WERI-Rb-1 (cell line): ENCODE measurements around the gene TMEM121.
"Not testable (repeated sequence)": the region's sequence is repeated elsewhere in the genome, so short reads cannot be mapped to it uniquely, and the experiment has no call there.

Experiments used
- DNase-seq: peaks from one replicate; pipeline ENCODE4 v3.0.0-alpha.2; 2020
- H3K27ac ChIP-seq: fragments of 250-450 bp; sonication (Bioruptor Pico); 2 replicates; pipeline ENCODE4 v1.5.1; 2020; ENCODE audit warnings: mild to moderate bottlenecking, moderate library complexity
- H3K27me3 ChIP-seq: fragments of 250-450 bp; sonication (Bioruptor Pico); 2 replicates; pipeline ENCODE4 v1.5.1; 2021; ENCODE audit warnings: mild to moderate bottlenecking, low read depth, moderate library complexity; ENCODE audit not compliant: insufficient read depth, severe bottlenecking
- H3K36me3 ChIP-seq: fragments of 250-450 bp; sonication (Bioruptor Pico); 2 replicates; pipeline ENCODE4 v1.5.1; 2020; ENCODE audit warnings: mild to moderate bottlenecking, moderate library complexity
- H3K4me3 ChIP-seq: 2 replicates; pipeline ENCODE4 v1.5.1; 2011; ENCODE audit warnings: low read depth, mild to moderate bottlenecking, control low read depth, low read length
- H3K9me3 ChIP-seq: fragments of 250-450 bp; sonication (Bioruptor Pico); 2 replicates; pipeline ENCODE4 v1.5.1; 2021; ENCODE audit warnings: mild to moderate bottlenecking, moderate library complexity; ENCODE audit not compliant: severe bottlenecking
- CTCF ChIP-seq: IDR thresholded peaks from 2 replicates; pipeline ENCODE4 v1.5.1; 2011; ENCODE audit warnings: low read depth, mild to moderate bottlenecking, control low read depth, inconsistent platforms, low read length

The TMEM121 gene

GRCh38 chr14:105562713-105563346 lies 36.4 kb downstream of the TMEM121 start:
- TF ChIP-seq CTCF: no peak
- H3K9me3 ChIP-seq: no peaks in the 10 kb centered on the region

GRCh38 chr14:105563347-105563737 lies 37.0 kb downstream of the TMEM121 start:
- Histone ChIP-seq H3K9me3 (no peaks in the 10 kb centered on the region), H3K4me3 (no peak overlapping the region), H3K27me3 (no peaks in the 10 kb centered on the region), H3K36me3 (no peaks in the 10 kb centered on the region), H3K27ac (no peak overlapping the region)
- DNase-seq: no peak
- TF ChIP-seq CTCF: no peak

More at GRCh38 chr14:105562713-105563346, 36.4 kb downstream of the TMEM121 start:
- H3K36me3 ChIP-seq: no peaks in the 10 kb centered on the region
- no peak overlapping the region for H3K27ac ChIP-seq
- no peak overlapping the region for H3K4me3 ChIP-seq
- DNase-seq: no peak
- no peaks in the 10 kb centered on the region for H3K27me3 ChIP-seq

GRCh38 chr14:105564536-105564935 lies 38.2 kb downstream of the TMEM121 start:
- H3K27me3 ChIP-seq, H3K36me3 ChIP-seq, H3K4me3 ChIP-seq, H3K9me3 ChIP-seq, DNase-seq, H3K27ac ChIP-seq: not testable (repeated sequence)

GRCh38 chr14:105565185-105565919 lies 39.0 kb downstream of the TMEM121 start:
- not testable (repeated sequence) for H3K4me3 ChIP-seq, H3K36me3 ChIP-seq, H3K9me3 ChIP-seq, H3K27ac ChIP-seq, H3K27me3 ChIP-seq, DNase-seq

GRCh38 chr14:105566248-105567163 lies 40.1 kb downstream of the TMEM121 start:
- H3K36me3 ChIP-seq, DNase-seq, H3K9me3 ChIP-seq, H3K27ac ChIP-seq, H3K4me3 ChIP-seq, H3K27me3 ChIP-seq: not testable (repeated sequence)

GRCh38 chr14:105567164-105568103 lies 41.1 kb downstream of the TMEM121 start:
- H3K27ac ChIP-seq, H3K4me3 ChIP-seq, H3K27me3 ChIP-seq, H3K9me3 ChIP-seq, DNase-seq, H3K36me3 ChIP-seq: not testable (repeated sequence)

GRCh38 chr14:105568140-105568843 lies 41.9 kb downstream of the TMEM121 start:
- not testable (repeated sequence) for H3K27ac ChIP-seq, H3K36me3 ChIP-seq, DNase-seq, H3K4me3 ChIP-seq, H3K9me3 ChIP-seq, H3K27me3 ChIP-seq
